ENCODE results near the gene RBM47. TPM values are rescaled to one million over a fixed set of nuclear protein-coding genes. Genes with fewer than 3 reads are reported as not detected.

RBM47 gene
- total RNA-seq, 1 donor from 2014 or later: 7.1 TPM

GRCh38 chr4:40418430-40419230 lies 211.0 kb downstream of the RBM47 start:
- Histone ChIP-seq H3K27me3 (no peaks in the 10 kb centered on the region), H3K4me3 (no peak overlapping the region), H3K9me3 (no peaks in the 10 kb centered on the region), H3K4me1 (no peaks in the 10 kb centered on the region), H3K36me3 (no peaks in the 10 kb centered on the region), H3K27ac (no peak overlapping the region)
- intact Hi-C loops (cut with DNase I): no loop called here
- no peak for TF ChIP-seq CTCF (IDR thresholded peaks at IDR 0.05)
- DNase-seq (ENCODE audit: low spot score in 2 of 2): no peak

- Histone ChIP-seq H3K4me3 (no peak overlapping the region), H3K36me3 (no peaks in the 10 kb centered on the region), H3K4me1 (no peaks in the 10 kb centered on the region), H3K27ac (no peak overlapping the region), H3K9me3 (no peaks in the 10 kb centered on the region), H3K27me3 (no peaks in the 10 kb centered on the region)
- no peak for TF ChIP-seq CTCF (IDR thresholded peaks at IDR 0.05)
- intact Hi-C loops (cut with DNase I): no loop called here
- DNase-seq (ENCODE audit: low spot score in 2 of 2): no peak
These were observed 211.7 kb downstream of the RBM47 start for GRCh38 chr4:40417941-40418340.

- H3K27me3 ChIP-seq: no peaks in the 10 kb centered on the region
- no peak for DNase-seq (ENCODE audit: low spot score in 2 of 2)
- H3K9me3 ChIP-seq: no peaks in the 10 kb centered on the region
- intact Hi-C loops (cut with DNase I): no loop called here
- no peak overlapping the region for H3K27ac ChIP-seq
- no peaks in the 10 kb centered on the region for H3K36me3 ChIP-seq
- no peak for TF ChIP-seq CTCF (IDR thresholded peaks at IDR 0.05)
- H3K4me1 ChIP-seq: no peaks in the 10 kb centered on the region
- H3K4me3 ChIP-seq: no peak overlapping the region
These were observed 215.0 kb downstream of the RBM47 start for GRCh38 chr4:40414673-40415072.

- Histone ChIP-seq H3K4me3 (no peak overlapping the region), H3K27me3 (no peaks in the 10 kb centered on the region), H3K4me1 (no peaks in the 10 kb centered on the region), H3K36me3 (no peaks in the 10 kb centered on the region), H3K27ac (no peak overlapping the region), H3K9me3 (no peaks in the 10 kb centered on the region)
- intact Hi-C loops (cut with DNase I): no loop called here
- no peak for TF ChIP-seq CTCF (IDR thresholded peaks at IDR 0.05)
- DNase-seq (ENCODE audit: low spot score in 2 of 2): no peak
These were observed 216.5 kb downstream of the RBM47 start for GRCh38 chr4:40412866-40413795.

- DNase-seq (ENCODE audit: low spot score in 2 of 2): no peak
- H3K9me3 ChIP-seq: no peaks in the 10 kb centered on the region
- no peaks in the 10 kb centered on the region for H3K36me3 ChIP-seq
- no peaks in the 10 kb centered on the region for H3K4me1 ChIP-seq
- no peak overlapping the region for H3K4me3 ChIP-seq
- H3K27ac ChIP-seq: no peak overlapping the region
- H3K27me3 ChIP-seq: no peaks in the 10 kb centered on the region
- intact Hi-C loops (cut with DNase I): no loop called here
- TF ChIP-seq CTCF (IDR thresholded peaks at IDR 0.05): no peak
These were observed 217.3 kb downstream of the RBM47 start for GRCh38 chr4:40412388-40412787.

Data from ascending aorta (tissue), 2 donors.